MV-4-11 (cell line): ENCODE data around the gene CASKIN1.

Experiments
- DNase-seq: peaks from one replicate; lab custom pipeline; 2025; lab: John Stamatoyannopoulos, UW

CASKIN1 gene

DNA sequence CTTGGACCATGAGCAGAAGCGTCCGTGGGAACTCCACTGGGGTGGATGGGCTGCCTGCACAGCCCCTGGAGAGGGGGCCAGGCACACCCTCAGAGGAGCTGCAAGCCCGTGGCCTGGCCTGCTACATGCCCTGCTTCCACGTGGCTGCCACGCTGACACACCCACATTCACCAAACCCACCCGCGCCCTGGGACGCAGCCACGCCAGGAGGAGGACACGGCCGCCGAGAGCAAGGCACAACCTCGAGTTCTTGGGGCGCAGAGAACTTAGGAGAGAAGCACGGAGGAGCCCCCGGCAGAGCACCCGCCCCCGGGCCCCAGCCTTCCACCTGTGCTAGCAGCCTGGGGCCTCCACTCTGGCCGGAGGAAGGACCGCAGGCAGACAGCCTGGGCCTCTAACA is 18.8 kb downstream of the CASKIN1 start:
- no peak for DNase-seq

GRCh38 chr16:2177101-2177500 is 19.3 kb downstream of the CASKIN1 start:
- no peak for DNase-seq

DNA sequence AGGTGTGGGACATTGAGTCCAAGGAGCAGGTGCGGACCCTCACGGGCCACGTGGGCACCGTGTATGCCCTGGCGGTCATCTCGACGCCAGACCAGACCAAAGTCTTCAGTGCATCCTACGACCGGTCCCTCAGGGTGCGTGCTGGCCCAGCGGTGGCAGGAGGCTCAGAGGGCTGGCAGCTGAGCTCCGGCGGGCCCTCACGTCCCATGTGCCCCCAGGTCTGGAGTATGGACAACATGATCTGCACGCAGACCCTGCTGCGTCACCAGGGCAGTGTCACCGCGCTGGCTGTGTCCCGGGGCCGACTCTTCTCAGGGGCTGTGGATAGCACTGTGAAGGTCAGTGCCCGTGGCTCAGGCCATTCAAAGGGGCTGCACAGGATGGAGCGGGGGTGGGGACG is 20.4 kb downstream of the CASKIN1 start:
- DNase-seq: no peak

DNA sequence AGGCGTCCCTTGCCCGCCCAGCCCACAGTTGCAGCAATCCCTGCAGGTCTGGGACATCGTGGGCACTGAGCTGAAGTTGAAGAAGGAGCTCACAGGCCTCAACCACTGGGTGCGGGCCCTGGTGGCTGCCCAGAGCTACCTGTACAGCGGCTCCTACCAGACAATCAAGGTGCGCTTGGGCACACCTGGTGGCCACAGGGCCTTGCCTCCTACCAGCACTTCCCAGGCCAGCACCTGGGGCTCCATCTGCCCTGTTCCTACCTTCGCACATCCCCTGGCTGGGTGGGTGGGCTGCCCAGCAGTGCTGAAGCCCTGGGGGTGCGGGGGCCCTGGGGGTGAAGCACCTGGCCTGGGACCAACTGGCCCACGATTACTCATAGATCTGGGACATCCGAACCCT is 21.0 kb downstream of the CASKIN1 start:
- no peak for DNase-seq

- no peak for DNase-seq
These were observed 21.8 kb downstream of the CASKIN1 start for GRCh38 chr16:2174396-2175131.

GRCh38 chr16:2173916-2174315 is 22.5 kb downstream of the CASKIN1 start:
- DNase-seq: no peak

DNA sequence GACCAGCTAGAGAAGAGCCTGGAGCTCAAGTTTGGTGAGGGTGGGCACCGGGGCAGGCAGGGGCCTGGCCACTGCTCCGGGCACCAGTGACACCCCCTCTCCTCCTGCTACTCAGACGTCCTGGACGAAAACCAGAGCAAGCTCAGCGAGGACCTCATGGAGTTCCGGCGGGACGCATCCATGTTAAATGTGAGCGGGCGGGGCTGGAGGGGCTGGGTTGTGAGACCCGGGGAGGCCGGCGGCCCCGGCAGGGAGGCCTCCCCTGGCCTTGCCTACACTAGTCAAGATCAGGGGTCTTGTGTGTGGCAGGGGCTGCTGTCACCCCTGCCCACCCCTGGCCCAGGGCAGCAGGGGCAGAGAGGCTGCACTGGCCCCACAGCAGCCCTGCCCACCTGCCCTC is 23.0 kb downstream of the CASKIN1 start:
- DNase-seq: no peak

- no peak for DNase-seq
These were observed 23.6 kb downstream of the CASKIN1 start for GRCh38 chr16:2172688-2173335.

- no peak for DNase-seq
These were observed 24.7 kb downstream of the CASKIN1 start for GRCh38 chr16:2171601-2172178.

DNA sequence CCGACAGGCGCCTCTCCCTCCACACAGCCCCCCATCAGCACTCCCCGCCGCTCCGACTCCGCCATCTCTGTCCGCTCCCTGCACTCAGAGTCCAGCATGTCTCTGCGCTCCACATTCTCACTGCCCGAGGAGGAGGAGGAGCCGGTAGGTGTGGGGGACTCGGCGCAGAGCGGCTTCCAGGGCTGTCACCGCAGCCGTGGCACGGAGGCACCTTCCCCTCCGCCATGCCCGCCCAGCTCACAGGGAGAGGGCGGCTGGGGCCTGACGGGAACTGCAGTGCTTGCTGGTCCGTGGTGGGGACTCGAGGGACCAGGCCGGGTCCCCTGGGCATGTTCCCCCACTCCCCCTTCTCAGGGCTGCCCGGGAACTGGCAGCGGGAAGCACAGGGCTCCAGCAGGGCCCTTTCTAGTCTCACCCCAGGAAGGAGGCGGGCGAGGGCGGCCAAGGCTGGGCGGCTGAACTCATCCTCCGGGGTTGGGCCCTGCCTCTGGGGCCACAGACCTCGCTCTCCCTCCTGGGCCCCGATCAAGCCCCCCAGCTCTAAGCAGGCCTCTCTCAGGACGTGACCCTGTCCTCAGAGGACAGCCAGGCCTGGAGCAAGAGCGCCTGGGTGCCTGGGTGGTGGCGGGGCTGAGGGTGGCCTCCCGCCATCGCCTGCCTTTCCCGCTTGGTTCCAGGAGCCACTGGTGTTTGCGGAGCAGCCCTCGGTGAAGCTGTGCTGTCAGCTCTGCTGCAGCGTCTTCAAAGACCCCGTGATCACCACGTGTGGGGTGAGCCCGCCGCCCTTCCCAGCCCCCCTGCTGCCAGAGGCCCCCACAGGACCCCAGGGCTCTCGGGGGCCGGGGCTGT is 25.6 kb downstream of the CASKIN1 start:
- no peak for DNase-seq

- no peak for DNase-seq
These were observed 26.3 kb downstream of the CASKIN1 start for GRCh38 chr16:2170080-2170479.

- no peak for DNase-seq
These were observed 29.3 kb downstream of the CASKIN1 start for GRCh38 chr16:2167068-2167638.

- DNase-seq: no peak
These were observed 29.9 kb downstream of the CASKIN1 start for GRCh38 chr16:2166263-2167067.

DNA sequence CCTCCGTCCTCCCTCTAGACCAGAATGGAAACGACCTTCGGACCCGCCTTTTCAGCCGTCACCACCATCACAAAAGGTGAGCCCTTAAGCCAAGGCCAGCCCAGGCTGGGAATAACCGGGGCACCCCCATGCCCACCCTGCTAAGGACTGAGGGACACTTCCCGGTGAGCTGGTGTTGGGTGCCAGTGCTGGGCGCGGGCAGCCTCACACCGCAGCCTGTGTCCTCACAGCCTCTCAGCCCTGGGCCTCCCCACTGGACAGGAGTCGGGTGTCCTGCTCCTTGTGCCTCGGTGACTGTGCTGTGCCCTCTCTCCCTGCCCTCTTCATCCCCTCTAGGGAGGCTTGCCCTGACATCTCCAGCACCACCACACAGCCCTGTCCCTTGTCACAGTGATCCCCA is 30.5 kb downstream of the CASKIN1 start:
- no peak for DNase-seq

DNA sequence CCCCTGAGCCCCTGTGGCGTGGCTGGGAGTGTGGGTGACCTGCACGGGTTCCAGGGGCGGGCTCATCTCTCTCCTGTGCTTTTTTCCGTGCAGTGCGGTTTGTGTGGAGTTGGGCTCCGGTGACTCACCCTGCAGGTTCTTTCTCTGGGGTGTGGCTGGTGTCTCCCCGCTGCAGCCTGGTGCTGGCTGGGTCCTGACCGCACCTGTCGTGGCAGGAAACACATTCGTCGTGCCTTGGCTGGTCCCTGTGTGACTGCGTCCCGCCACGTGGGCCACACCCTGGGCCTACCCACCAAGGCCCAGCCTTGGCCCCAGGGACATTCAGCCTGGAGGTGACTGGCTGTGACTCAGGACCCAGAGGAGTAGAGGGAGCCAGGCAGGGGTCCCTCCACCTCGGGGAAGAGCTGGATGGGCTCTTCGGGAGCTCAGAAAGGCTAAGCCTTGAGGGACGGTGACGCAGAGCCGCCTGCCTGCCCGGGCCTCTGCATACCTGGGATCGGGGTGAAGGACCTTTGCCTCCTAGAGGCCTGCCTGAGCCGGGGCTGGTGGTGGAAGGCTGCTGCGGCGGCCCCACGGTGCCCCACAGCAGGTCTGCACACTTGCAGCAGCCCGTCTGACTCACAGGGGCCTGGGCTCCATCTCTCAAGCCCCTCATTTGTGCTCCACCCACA is 33.1 kb downstream of the CASKIN1 start:
- no peak for DNase-seq

DNA sequence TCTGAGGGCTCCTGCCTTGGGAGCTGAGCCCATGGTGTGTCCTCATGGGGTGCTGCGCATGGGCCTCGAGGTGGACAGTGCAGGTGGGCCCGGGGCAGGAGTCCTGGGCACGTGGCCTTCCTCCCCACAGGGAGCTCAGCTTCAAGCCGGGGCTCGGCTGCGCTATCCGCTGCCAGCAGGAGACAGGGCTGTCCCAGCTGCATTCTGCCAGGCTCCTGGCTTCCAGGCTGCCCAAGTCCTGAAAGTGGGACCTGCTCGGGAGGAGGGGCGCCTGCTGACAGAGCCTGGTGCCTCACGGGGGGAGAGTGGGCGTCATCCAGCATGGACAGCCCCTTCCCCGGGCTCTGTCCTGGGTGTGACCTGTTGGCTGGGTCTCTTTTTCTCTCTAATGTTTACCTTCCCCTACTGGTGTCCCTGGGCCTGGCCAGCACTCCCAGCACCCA is 33.7 kb downstream of the CASKIN1 start:
- DNase-seq: no peak

GRCh38 chr16:2161911-2162310 is 34.5 kb downstream of the CASKIN1 start:
- no peak for DNase-seq

- no peak for DNase-seq
These were observed 35.4 kb downstream of the CASKIN1 start for GRCh38 chr16:2160915-2161551.

- no peak for DNase-seq
These were observed 37.1 kb downstream of the CASKIN1 start for GRCh38 chr16:2159175-2159838.

- DNase-seq: no peak
These were observed 38.2 kb downstream of the CASKIN1 start for GRCh38 chr16:2158262-2158638.
